ENCODE data around the gene CLEC18B.
"Not testable (repeated sequence)": the region's sequence is repeated elsewhere in the genome, so short reads cannot be mapped to it uniquely, and the experiment has no call there.

CLEC18B gene

DNA sequence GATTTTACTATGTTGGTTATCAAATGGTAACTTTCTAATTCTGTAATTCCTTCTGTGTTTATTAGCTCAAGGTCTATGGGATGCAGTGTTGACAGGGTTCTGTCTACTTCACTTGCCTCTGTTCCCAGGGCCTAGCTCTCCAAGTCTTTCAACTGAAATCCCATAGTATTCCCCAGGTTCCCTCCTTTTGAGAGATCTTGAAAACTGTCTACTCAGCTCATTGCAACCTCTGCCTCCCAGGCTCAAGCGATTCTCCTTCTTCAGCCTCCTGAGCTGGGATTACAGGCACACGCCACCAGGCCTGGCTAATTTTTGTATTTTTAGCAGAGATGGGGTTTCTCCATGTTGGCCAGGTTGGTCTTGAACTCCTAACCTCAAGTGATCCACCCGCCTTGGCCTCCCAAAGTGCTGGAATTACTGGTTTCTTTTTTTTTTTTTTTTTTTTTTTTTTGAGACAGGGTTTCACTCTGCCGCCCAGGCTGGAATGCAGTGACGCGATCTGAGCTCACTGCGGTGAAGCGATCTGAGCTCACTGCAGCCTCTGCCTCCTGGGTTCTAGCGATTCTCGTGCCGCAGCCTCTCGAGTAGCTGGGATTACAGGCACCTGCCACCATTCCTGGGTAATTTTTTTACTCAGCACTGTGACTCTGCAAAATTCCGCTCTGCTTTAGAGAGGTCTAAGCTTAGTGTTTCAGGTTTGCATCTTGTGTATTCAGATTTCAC is 22.5 kb upstream of the CLEC18B start:
- H3K36me3 ChIP-seq (ENCODE audit: control insufficient read depth, insufficient read depth, low read length) = peaks cover 26% of the 10 kb centered on the region
- not testable (repeated sequence) for H3K27me3 ChIP-seq (ENCODE audit: control insufficient read depth, insufficient read depth, low read length); H3K27ac ChIP-seq (ENCODE audit: low read depth, low read length); H3K4me1 ChIP-seq (ENCODE audit: control insufficient read depth, insufficient read depth, low read length); H3K9ac ChIP-seq (ENCODE audit: low read depth, low read length); H3K9me3 ChIP-seq (ENCODE audit: control insufficient read depth, insufficient read depth, low read length); H3K4me3 ChIP-seq (ENCODE audit: low read depth, low read length)

DNA sequence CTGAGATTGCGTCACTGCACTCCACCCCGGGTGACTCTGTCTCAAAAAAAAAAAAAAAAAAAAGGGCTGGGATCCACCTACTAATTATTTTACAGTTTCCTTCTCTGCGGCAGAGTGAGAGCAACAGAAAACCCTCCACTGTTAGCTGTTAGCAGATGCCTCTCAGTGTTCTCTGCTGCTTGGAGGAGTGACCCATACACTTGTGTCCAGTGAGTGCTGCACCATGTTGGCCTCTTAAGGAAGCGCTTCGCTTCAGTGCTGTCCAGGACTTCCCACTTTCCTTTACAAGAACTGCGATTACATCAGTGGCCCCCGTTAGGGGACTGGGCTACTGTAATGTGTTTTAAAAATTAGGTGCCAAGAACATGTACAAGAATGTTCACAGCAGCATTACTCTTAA is 18.4 kb upstream of the CLEC18B start:
- Histone ChIP-seq H3K27ac (ENCODE audit: low read depth, low read length) (no peak overlapping the region), H3K27me3 (ENCODE audit: control insufficient read depth, insufficient read depth, low read length) (no peaks in the 10 kb centered on the region), H3K4me3 (ENCODE audit: low read depth, low read length) (no peak overlapping the region), H3K9ac (ENCODE audit: low read depth, low read length) (no peak overlapping the region), H3K9me3 (ENCODE audit: control insufficient read depth, insufficient read depth, low read length) (no peaks in the 10 kb centered on the region), H3K4me1 (ENCODE audit: control insufficient read depth, insufficient read depth, low read length) (no peaks in the 10 kb centered on the region), H3K36me3 (ENCODE audit: control insufficient read depth, insufficient read depth, low read length) (peaks cover 12% of the 10 kb centered on the region)

DNA sequence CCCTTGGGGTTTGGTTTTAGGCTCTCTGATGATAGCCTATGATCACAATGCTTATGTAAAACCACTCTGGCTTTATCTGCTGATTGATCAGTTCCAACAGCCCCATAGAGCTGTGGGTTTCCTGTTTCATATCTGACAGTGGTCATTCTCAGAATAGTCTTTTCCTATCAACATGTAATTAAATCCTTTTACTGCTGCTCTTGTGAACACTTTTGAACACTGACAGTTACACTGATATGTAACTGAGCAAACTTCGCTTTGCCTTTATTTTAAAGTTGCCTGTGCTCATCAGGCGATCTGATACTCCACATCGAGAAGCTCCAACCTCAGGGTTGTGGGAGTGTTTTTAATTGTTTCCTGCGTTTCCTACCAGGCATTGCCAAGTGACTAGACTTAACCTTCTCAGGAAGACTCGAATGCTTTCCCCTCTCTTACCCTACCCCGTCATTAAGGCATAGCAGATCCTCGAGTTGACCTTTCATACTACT is 17.3 kb upstream of the CLEC18B start:
- Histone ChIP-seq H3K9ac (ENCODE audit: low read depth, low read length) (no peak overlapping the region), H3K4me1 (ENCODE audit: control insufficient read depth, insufficient read depth, low read length) (no peaks in the 10 kb centered on the region), H3K27ac (ENCODE audit: low read depth, low read length) (no peak overlapping the region), H3K9me3 (ENCODE audit: control insufficient read depth, insufficient read depth, low read length) (no peaks in the 10 kb centered on the region), H3K4me3 (ENCODE audit: low read depth, low read length) (no peak overlapping the region), H3K36me3 (ENCODE audit: control insufficient read depth, insufficient read depth, low read length) (peaks cover 12% of the 10 kb centered on the region), H3K27me3 (ENCODE audit: control insufficient read depth, insufficient read depth, low read length) (no peaks in the 10 kb centered on the region)

DNA sequence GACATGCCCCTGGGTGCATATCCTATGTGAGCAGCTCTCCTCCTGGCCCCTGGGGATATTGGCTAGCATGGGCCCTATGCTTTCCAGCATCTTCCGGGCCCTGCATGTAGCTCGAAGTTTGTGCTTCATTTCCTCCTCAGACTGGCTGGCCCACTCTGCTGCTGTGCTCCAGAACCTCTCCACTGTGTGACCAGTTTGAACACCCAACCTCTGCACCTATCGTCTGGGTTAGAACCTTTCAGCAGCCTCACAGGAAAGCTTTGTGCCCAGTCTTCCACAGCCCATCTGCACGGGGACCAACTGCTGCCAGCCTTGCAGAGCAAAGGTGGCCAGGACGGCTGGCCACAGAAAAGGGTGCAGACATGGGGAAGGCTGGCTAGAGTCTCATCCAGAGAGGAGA is 10.2 kb upstream of the CLEC18B start:
- no peak overlapping the region for H3K9ac ChIP-seq (ENCODE audit: low read depth, low read length)
- H3K27ac ChIP-seq (ENCODE audit: low read depth, low read length) = no peak overlapping the region
- H3K36me3 ChIP-seq (ENCODE audit: control insufficient read depth, insufficient read depth, low read length) = no peaks in the 10 kb centered on the region
- no peak overlapping the region for H3K4me3 ChIP-seq (ENCODE audit: low read depth, low read length)
- no peaks in the 10 kb centered on the region for H3K4me1 ChIP-seq (ENCODE audit: control insufficient read depth, insufficient read depth, low read length)
- no peaks in the 10 kb centered on the region for H3K9me3 ChIP-seq (ENCODE audit: control insufficient read depth, insufficient read depth, low read length)
- H3K27me3 ChIP-seq (ENCODE audit: control insufficient read depth, insufficient read depth, low read length) = no peaks in the 10 kb centered on the region

DNA sequence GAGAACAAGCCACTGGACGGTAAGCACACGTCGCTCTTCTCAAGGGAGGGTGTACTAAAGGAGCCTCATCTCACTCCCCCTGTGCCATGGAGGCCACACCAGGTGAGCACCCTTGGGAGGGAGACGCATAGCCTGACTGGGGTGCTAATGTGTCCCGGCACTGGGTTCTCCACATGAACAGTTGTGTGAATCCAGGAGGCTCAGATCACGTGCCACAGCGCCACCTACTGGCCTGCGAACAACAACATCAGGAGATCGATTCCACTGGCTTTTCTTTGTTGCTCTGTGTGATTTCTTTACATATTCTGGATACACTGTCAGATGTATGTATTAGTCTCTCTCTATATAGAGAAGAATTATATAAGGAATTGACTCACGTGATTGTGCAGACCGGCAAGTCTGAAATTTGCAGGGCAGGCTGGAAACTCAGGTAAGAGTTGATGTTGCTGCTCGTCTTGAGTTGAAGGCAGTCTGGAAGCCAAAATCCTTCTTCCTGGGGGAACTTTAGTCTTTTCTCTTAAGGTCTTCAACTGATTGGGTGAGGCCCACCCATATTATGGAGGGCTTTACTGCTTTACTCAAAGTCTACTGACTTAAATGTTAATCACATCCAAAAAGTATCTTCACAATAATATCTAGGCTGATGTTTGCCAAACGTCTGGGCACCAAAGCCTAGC is 8.9 kb upstream of the CLEC18B start:
- H3K9me3 ChIP-seq (ENCODE audit: control insufficient read depth, insufficient read depth, low read length); H3K4me3 ChIP-seq (ENCODE audit: low read depth, low read length); H3K27ac ChIP-seq (ENCODE audit: low read depth, low read length); H3K9ac ChIP-seq (ENCODE audit: low read depth, low read length); H3K36me3 ChIP-seq (ENCODE audit: control insufficient read depth, insufficient read depth, low read length); H3K27me3 ChIP-seq (ENCODE audit: control insufficient read depth, insufficient read depth, low read length); H3K4me1 ChIP-seq (ENCODE audit: control insufficient read depth, insufficient read depth, low read length): not testable (repeated sequence)

DNA sequence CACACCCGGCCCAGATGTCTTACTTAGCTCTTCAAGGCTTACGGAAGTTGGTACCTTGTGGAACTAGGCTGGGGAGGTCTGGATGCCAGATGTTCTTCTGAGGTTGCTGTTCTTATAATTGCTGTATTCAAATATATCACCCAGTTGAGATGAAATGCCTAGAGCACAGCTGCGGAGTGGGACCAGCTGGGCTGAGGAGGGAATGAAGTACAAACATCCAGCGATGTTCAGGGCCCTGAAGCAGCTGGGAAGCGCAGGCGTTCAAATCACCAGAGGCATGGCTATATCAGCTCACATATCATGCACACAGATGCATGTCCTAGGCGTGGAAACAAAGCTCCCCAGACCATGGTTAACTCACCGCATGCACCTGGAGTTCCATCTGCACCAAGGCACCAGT is 7.2 kb upstream of the CLEC18B start:
- not testable (repeated sequence) for H3K27me3 ChIP-seq (ENCODE audit: control insufficient read depth, insufficient read depth, low read length); H3K36me3 ChIP-seq (ENCODE audit: control insufficient read depth, insufficient read depth, low read length); H3K4me1 ChIP-seq (ENCODE audit: control insufficient read depth, insufficient read depth, low read length); H3K9ac ChIP-seq (ENCODE audit: low read depth, low read length); H3K27ac ChIP-seq (ENCODE audit: low read depth, low read length); H3K4me3 ChIP-seq (ENCODE audit: low read depth, low read length); H3K9me3 ChIP-seq (ENCODE audit: control insufficient read depth, insufficient read depth, low read length)

DNA sequence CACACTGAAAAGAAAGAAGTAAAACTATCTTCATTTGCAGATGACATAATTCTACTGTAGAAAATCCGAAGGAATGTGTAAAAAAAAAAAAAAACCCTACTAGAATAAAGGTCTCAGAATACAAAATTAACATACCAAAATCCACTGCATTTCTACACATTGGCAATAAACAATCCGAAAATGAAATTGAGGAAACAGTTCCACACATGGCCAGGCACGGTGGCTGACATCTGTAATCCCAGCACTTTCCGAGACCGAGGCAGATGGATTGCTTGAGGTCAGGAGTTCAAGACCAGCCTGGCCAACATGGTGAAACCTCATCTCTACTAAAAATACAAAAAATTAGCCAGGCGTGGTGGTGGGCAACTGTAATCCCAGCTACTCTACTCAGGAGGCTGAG is 4.5 kb upstream of the CLEC18B start:
- not testable (repeated sequence) for H3K9ac ChIP-seq (ENCODE audit: low read depth, low read length); H3K4me1 ChIP-seq (ENCODE audit: control insufficient read depth, insufficient read depth, low read length); H3K4me3 ChIP-seq (ENCODE audit: low read depth, low read length); H3K27ac ChIP-seq (ENCODE audit: low read depth, low read length); H3K27me3 ChIP-seq (ENCODE audit: control insufficient read depth, insufficient read depth, low read length); H3K9me3 ChIP-seq (ENCODE audit: control insufficient read depth, insufficient read depth, low read length); H3K36me3 ChIP-seq (ENCODE audit: control insufficient read depth, insufficient read depth, low read length)

DNA sequence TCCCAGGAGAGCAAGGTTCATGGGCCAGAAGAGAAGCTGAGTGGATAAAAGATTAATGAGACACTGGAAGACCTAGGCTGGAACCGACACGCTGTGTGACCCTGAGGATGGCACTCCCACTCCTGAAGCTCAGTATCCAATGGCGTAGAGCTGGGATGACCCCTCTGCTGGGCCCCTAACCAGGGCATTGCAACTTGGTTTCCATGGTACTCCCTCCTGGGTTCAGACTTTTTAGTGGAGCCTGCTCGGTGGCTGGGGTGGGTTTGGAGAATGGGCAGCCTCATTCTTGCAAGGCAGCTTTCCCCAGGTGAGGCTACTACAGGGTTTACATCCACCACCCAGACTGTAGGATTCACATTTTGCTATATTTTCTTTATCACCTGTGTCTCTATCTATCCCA is 2.4 kb upstream of the CLEC18B start:
- not testable (repeated sequence) for H3K27ac ChIP-seq (ENCODE audit: low read depth, low read length); H3K9ac ChIP-seq (ENCODE audit: low read depth, low read length); H3K9me3 ChIP-seq (ENCODE audit: control insufficient read depth, insufficient read depth, low read length); H3K4me1 ChIP-seq (ENCODE audit: control insufficient read depth, insufficient read depth, low read length); H3K36me3 ChIP-seq (ENCODE audit: control insufficient read depth, insufficient read depth, low read length); H3K27me3 ChIP-seq (ENCODE audit: control insufficient read depth, insufficient read depth, low read length); H3K4me3 ChIP-seq (ENCODE audit: low read depth, low read length)

DNA sequence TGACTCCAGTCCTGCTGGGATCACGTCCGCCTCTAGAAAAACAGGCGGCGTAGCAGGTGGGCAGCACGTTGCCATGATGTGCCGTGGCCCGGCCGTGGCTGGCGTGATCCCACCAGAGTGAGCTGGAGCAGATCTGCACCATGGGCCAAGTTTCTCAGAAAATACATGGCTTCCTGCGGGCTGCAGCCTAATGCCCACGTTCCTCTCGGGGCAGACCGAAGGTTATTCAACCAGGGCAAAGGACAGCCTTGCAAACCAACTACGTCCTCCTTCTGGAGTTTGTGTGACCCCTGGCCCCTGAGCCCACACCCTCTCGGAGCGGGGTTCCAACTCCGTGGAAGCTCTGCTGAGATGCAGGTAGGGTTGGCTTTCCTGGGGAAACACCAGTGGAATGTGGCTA is 808 bp upstream of the CLEC18B start:
- H3K9ac ChIP-seq (ENCODE audit: low read depth, low read length); H3K4me1 ChIP-seq (ENCODE audit: control insufficient read depth, insufficient read depth, low read length); H3K36me3 ChIP-seq (ENCODE audit: control insufficient read depth, insufficient read depth, low read length); H3K27ac ChIP-seq (ENCODE audit: low read depth, low read length); H3K9me3 ChIP-seq (ENCODE audit: control insufficient read depth, insufficient read depth, low read length); H3K4me3 ChIP-seq (ENCODE audit: low read depth, low read length); H3K27me3 ChIP-seq (ENCODE audit: control insufficient read depth, insufficient read depth, low read length): not testable (repeated sequence)

DNA sequence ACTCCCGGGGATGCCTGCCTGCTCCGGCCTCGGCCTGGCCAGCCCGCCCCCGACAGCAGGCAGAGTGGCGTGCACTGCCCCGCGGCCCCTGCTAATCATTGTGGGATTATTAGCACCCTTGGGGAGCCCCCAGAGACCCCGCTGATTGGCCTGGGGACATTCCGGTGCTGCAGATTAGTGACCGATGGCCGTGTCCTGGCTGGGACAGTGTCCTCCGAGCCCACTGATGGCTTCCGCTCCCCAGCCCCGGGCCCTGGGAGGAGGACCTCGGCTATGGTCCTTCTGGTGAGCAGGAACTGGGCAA is 156 bp upstream of the CLEC18B start:
- H3K4me1 ChIP-seq (ENCODE audit: control insufficient read depth, insufficient read depth, low read length); H3K27me3 ChIP-seq (ENCODE audit: control insufficient read depth, insufficient read depth, low read length); H3K36me3 ChIP-seq (ENCODE audit: control insufficient read depth, insufficient read depth, low read length); H3K27ac ChIP-seq (ENCODE audit: low read depth, low read length); H3K4me3 ChIP-seq (ENCODE audit: low read depth, low read length); H3K9me3 ChIP-seq (ENCODE audit: control insufficient read depth, insufficient read depth, low read length); H3K9ac ChIP-seq (ENCODE audit: low read depth, low read length): not testable (repeated sequence)

DNA sequence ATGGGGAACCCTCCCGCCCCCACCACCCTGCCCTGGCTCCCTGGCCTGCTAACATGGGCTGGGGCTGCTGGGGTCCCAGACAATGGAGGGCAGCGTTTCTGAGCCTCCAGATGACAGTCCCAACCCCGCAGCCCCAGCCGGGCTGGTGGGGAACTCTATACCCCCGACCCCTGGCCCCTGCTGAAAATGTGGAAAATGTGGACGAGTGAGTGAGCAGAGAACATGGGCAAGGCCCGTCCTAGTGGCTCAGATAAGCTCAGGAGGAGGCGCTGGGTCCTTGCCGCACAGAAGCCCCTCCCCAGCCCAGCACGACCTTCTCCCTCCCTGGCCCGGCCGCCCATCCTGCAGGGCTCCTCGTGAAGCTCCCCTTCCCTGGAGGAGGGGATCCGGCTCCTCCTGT is 1.5 kb downstream of the CLEC18B start:
- not testable (repeated sequence) for H3K4me3 ChIP-seq (ENCODE audit: low read depth, low read length); H3K9ac ChIP-seq (ENCODE audit: low read depth, low read length); H3K27me3 ChIP-seq (ENCODE audit: control insufficient read depth, insufficient read depth, low read length); H3K36me3 ChIP-seq (ENCODE audit: control insufficient read depth, insufficient read depth, low read length); H3K4me1 ChIP-seq (ENCODE audit: control insufficient read depth, insufficient read depth, low read length); H3K27ac ChIP-seq (ENCODE audit: low read depth, low read length); H3K9me3 ChIP-seq (ENCODE audit: control insufficient read depth, insufficient read depth, low read length)

Data from HUES48 (cell line).